GM19351 (cell line): ENCODE data around the gene CANT1.
"Not testable (repeated sequence)": the region's sequence is repeated elsewhere in the genome, so short reads cannot be mapped to it uniquely, and the experiment has no call there.

ENCODE experiments used
- ATAC-seq: cut with Tn5 transposase; IDR thresholded peaks from one replicate; pipeline ENCODE4 v1.9.1; 2021; ENCODE audit warnings: mild to moderate bottlenecking, moderate library complexity; ENCODE audit not compliant: unreplicated experiment

CANT1 gene

DNA sequence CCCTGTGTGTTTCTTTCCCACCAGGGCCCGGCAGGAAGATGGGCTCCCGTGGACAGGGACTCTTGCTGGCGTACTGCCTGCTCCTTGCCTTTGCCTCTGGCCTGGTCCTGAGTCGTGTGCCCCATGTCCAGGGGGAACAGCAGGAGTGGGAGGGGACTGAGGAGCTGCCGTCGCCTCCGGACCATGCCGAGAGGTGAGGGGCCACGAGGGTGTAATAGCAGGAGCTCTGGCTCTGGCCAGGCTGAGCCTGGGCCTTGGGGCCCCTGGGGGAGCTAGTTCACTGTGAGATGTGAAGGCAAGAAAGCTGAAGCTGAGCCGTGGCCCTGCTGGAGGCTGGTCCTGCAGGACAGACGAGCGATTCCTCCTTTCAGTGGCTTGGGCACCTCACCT, 34.4 kb upstream of the CANT1 start:
- no peak for ATAC-seq

DNA sequence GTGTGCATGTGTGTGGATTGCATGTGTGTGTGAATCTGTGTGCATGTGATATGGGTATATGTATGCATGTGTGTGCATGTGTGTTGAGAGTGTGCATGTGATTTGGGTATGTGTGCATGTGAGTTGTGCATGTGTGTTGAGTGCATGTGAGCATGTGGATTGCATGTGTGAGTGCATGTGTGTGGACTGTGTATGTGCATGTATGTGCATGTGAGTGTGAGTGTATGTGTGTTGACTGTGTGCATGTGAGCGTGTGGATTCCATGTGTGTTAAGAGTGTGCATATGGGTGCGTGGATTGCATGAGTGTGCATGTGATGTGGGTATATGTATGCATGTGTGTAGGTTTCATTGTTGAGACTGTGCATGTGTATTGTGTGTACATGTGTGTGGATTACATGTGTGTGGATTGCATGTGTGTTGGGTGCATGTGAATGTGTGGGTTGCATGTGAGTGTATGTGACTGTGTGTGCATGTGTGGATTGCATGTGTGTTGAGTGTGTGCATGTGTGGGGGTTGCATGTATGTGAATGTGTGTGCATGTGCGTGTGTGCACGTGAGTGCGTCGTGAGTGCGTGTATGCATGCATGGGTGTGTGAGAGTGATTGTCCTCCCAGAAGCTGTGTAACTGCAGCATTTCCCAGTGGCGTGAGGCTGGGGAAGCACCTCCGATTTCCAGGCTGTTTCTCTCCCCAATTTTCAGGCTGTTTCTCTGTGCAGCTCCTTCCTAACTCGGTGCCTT, 33.8 kb upstream of the CANT1 start:
- ATAC-seq, result no peak

DNA sequence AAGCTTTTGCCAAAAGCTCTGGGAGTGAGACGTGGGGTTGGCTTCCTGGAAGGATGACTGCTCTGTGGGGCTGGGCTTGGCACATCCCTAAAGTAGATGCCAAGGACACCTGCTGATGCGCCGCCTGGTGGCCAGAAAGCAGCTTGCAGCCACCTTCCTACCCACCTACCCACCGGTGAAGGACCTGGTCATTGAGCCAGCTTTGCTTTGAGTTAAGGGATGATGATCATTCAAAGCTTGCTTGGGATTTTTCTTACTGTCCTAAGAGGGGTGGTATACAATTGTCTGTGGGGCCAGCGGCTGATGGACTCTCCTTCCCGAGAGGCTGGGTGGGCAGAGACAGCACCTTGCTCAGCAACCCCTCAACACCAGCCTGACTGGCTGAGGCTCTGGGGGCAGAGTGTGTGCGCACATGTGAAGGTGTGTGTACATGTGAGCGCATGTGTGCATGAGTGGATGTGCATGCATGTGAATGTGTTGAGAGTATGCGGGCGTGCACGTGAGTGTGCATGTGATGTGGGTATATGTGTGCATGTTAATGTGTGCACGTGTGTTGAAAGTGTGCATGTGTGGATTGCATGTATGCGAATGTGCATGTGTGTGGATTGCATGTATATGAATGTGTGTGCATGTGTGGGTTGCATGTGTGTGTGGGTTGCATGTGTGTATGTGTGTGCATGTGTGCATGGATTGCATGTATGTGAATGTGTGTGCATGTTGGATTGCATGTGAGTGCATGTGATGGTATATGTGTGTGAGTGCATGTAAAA, 33.0 kb upstream of the CANT1 start:
- no peak for ATAC-seq

DNA sequence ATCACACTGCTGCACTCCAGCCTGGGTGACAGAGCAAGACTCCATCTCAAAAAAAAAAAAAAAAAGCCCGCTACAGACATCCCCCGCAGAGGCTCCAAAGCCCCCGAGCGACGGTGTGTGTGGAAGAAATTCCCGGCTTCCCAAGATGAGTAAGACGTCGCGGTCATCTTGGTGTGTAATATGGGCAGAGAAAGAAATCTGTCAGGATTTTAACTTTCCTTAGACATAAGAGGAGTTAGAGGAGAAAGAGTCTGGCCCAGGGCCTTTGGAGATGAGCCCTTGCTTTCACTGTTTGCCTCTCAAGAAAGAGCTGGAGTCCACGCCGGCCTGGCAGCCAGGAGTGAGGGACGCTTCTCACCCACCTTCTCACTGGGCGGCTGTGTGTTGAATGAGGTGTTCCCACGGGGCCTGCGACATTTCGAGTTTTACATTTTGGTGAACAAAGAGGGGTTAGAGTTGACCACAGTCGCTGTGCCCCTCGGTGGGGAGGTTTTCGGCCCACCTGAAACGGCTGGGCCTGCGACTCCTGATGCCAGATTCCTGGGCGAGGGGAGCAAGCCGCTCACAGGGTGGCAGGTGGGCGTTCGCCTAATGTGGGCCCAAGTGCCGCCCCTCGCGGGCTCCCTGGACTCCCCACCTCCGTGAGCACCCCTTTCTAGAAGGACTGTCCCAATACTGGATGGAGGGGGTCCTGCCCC, 32.3 kb upstream of the CANT1 start:
- no peak for ATAC-seq

DNA sequence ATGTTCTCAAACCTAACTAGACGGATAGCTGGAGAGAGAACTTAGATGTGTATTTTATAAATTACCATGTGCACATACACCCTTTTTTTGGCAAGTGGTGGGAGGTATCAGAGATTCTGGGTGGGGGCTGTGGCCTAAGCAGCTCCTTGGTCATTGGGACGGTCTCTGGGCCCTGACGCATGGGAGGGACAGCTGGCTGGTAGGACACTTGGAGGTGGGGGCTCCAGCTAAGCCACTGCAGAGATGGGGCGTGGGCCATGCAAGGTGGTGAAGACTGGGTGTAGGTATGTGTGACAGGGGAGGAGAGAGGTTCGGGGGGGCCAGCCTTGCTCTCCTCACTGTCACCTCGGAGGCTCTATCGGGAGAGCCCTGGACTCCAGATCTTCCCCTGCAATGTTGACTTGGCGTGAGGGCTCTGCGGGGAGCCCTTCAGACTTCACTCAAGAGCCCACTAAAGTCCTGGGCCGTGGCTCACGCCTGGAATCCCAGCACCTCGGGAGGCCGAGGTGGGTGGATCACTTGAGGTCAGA, 31.5 kb upstream of the CANT1 start:
- ATAC-seq, result no peak

DNA sequence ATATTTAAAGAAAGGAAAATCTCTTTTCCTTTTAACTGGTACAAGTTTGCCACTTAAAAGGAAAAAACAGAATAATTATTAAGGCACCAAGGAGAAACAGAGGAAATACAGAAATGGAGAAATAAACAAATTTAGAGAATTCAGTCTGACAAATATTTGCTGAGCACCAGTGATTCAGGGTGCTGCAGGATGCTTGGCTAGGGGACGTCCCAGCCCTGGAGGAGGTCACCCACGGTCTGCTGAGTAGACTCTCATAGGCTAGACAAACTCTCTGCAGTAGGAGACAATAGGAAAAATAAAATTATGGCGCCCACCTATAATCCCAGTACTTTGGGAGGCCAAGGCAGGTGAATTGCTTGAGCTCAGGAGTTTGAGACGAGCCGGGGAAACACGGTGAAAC, 30.3 kb upstream of the CANT1 start:
- ATAC-seq, result no peak

DNA sequence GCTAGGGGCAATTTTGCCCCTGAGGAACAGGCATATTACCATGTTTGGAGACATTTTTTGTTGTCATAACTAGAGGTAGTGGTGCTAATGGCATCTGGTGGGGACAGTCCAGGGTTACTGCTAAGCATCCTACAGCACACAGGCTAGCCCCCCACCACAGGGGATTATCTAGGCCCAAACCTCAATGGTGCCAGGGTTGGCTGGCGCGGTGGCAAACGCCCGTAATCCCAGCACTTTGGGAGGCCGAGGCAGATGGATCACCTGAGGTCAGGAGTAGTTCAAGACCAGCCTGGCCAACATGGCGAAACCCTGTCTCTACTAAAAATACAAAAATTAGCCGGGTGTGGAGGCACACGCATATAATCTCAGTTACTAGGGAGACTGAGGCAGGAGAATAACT, 29.6 kb upstream of the CANT1 start:
- ATAC-seq, result no peak

DNA sequence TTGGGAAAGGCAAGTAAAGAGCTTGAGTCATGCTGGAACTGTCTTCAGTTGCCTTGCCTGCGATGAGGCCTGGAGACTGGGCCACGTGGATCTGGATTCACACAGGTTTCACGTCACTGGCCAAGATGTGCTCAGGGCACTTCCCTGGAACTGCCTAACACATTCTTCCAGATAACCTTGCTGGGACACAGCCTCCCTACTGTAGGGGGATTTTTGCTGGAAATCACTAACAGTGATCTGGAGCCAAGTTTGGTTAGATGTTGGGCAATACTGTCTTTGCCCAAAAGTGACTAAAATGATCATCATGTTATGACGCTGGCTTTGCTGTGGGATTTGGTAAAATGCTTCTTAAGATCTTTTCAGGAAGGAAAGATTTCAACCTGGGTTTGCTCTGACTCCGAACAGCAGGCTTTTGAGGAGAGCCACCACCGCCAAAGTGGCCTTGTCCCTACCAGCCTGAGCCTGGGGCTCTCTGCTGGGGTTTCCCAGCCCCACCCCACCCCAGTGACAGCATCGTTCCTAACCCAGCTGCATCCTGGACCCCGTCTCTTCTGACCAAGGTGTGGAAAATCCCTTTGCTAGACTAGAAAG, 29.1 kb upstream of the CANT1 start:
- no peak for ATAC-seq

DNA sequence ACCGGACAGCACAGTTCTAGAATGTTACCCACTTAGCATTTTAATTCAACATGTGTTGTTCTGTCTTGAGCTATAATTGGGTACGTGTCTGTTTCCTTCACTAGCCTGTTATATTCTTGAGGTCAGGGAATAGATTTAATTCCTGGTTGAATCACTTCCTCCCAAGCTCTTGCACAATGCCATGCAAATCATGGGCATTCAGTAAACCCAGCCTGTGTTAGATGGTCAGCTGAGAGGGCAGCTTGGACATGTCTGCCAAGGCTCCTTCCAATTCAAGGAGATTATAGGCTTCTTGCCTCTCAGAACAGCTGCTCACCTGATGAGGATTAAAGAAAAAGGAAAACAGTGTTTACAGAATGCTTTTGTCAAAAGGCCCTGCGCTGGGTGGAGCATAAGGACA, 27.0 kb upstream of the CANT1 start:
- ATAC-seq, result no peak

DNA sequence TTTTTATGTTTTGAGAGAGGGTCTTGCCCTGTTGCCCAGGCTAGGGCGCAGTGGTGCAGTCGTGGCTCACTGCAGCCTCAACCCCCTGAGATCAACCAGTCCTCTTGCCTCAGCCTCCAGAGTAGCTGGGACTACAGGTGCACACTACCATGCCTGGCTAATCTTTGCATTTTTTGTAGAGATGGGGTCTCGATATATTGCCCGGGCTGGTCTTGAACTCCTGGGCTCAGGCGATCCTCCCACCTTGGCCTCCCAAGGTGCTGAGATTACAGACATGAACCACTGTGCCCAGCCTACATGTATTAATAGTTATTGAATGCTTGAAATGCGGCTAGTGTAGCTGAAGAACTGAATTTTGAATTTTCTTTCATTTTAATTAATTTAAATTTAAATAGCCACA, 26.6 kb upstream of the CANT1 start:
- ATAC-seq, result no peak

DNA sequence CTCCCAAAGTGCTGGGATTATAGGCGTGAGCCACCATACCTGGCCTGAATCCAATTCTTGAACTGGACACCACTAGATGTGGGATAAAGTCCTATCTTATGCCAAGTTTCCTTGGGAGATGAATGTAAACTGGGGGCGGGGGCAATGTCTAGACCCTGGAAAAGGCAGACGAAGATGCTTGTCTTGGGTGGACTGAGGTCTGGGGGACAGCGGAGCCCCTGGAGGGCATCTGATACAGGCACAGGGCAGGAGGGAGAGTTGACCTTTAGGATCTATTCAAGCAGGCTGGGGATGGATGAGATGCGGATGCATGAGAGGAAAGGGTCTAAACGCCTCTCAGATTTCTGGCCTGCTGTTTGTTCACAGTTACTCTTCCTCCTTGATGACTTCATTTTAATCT, 26.1 kb upstream of the CANT1 start:
- no peak for ATAC-seq

DNA sequence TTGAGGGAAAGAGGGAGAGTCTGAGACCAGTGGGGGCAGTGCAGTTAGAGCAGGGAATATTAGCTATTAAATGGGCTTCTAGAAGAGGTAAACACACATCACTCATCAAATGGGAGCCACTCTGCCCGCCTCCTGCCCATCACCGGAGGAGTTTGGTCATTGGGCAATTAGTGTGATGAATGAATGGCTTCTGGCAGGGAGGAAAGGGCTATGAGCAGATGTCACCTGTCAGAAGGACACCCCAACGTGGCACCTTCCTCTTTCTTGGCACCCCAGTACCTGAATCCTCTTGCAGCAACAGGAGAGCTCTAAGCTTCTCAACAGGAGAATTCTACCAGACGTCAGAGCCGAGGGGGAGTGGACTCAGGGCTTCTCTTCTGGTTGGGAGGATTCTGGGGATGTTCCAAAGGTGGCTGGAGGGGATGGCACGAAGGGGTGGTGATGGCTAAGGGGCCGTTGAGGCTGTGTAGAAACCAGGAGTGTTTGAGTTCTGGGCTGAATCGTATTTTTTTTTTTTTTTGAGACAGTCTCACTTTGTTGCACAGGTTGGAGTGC, 25.4 kb upstream of the CANT1 start:
- ATAC-seq, result no peak

DNA sequence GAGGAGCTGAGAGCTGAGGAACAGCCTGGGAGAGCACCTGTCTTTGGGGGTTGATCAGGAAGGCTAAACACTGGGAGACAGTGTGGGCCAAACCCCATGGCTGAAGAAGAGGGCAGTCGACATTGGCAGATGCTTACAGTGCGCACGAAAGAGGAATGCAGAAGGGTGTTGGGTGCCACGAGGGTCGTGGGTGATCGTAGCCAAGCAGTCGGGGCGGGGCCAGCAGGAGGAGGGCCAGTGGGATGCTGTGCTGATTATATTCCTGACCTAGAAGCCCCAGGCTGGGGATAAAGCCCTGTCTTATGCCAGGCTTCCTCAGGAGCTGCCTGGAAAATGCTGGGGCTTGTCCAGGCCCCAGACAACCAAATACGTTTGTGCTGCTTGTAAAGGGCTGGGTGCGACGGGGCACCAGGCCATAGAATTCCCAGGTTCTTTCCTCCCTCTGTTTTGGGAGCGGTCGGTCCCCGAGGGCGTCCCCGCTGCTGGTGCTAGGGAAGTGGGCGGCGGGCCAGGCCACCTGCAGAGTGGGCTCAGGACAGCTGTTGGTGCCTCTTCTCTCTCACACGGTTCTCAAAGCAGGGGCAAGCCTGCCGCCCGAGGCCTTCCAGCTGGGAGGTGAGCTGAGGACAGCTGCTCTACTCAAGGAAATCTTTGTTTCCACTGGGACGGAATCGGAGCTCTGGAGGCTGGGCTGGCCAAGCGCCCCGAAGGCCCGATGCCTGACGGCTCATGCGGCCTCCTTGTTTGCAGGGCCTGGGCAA, 24.4 kb upstream of the CANT1 start:
- no peak for ATAC-seq

DNA sequence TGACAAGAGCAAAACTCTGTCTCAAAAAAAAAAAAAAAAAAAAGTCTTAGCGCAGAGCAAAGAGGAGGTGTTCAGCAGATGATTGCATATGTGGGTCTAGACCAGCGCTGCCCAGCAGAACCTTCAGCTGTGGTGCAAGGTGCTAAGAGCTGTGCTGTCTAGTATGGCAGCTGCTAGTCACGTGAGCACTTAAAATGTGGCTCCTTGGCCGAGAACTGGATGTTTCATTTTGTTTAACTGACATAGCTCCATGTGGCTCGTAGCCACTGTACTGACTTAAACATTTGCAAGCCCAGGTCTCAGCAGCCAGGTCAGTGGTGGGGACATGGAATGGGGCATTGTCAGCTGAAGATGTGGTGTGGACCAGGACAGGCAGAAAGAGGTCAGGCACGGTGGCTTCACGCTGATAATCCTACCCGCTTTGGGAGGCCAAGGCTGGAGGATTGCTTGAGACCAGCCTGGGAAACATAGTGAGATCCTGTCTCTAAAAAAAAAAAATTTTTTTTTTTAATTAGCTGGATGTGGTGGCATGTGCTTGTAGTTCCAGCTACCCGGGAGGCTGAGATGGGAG, 23.6 kb upstream of the CANT1 start:
- ATAC-seq, result no peak

DNA sequence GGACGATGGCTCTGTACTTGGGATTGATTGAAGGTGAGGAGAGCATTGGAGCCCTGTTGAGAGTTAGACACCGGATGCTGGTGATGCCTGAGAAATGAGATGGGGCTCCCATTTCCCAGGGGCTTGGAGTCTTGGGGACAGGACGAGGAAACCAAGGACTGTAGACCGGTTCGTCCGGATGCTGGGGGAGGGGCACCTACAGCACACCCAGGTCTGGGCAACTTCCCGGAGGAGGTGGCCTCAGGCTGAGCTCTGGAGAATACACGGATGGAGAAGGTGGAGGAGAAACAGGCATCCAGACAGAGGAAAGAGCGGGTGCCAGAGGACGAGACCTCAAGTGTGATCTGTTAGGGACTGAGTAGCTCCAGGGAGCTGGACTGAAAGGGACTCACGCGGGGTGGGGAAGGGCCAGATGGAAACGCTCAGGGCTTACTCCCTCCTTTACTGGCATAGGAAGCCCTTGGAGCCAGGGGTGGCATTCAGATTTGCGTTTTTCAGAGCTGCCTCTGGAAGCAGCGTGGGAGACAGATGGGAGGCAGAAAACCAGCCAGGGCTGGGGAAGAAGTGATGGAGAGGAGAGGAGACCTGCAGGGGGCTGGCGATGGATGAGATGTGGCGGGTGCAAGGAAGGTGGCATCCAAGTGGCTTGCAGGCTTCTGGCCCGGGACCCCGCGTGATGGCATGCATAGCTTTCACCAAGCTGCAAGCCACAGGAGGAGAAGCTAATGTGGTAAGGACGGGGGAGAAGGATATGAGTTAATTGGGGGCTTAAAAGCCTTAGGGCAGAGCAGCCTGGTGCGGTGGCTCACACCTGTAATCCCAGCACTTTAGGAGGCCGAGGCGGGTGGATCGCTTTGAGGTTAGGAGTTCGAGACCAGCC, 22.7 kb upstream of the CANT1 start:
- no peak for ATAC-seq

DNA sequence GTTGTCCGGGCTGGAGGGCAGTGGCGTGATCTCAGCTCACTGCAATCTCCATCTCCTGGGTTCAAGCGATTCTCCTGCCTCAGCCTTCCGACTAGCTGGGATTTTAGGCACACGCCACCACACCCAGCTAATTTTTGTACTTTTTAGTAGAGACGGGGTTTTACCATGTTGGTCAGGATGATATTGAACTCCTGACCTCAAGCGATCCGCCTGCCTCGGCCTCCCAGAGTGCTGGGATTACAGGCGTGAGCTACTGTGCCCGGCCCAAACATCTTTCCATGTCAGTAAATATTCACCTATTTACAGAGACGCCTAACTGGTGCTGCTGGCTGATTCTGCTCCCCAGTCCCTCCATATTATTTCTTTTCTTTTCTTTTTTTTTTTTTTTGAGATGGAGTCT, 21.1 kb upstream of the CANT1 start:
- ATAC-seq, result not testable (repeated sequence)

DNA sequence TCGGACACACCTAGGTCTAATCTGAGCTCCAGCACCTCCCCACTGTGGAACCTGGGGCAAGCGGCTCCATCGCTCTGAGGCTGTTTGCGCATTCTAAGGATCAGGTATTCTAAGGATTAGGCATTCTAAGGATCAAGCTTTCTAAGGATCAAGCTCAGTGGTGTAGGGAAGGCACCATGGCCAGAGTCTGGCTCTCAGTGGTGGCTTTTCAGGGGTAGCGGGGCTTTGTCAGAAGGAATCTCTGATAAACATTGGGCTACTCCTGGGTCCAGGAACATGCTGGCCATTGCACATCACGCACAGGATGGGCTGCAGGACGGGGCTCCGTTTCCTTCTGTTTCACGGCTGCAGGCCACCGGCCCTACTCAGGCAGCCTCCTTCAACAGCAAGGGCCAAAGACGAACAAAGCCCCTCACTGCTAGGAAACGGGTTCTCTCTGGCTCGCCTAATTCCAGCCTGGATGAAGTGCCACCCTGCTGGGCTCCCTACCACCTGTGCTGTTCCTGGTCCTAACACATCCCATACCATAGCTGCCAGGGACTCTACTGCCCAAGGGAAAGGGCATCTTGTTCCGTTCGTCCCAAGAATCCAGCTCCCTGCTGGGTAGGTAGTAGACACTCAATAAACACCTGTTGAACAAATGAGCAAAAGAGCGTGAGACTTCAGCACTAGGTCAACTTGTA, 19.9 kb upstream of the CANT1 start:
- no peak for ATAC-seq

DNA sequence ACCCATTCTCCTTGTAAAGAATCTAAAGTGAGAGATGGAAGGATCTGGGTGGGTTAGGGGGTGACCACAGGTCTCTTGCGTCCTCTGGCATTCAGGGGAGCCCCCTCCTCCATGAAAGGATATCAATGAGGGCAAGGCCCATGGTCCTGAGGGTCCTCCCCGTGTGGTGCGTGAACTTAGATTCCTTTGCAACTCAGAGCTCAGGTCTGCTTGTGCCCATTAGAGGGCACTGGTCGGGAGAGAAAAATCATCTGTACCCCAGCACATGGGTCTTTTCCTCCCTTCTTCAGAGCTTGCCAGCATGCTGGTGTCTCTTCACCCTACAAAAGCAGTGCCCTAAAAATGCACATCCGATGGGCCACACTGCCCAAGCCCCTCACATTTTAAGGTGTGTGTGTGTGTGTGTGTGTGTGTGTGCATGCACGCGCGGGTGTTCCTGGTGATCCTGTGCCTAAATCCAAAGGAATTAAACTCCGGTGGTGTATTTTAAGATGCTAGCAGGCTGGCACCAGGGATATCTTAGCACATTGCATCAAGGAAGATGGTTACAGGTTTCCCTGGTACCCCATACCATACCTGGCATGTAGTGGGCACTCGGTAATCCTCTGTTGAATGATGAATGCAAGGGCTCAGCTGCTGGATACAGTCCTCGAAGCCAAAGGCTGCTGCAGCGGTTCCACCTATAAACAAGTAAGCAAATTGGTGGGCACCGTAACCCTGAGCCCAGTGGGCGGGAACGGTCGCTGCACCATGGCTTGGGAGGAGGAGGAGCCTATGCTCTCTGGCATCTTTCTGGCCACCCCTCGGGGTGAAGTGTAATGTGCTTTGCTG, 19.1 kb upstream of the CANT1 start:
- no peak for ATAC-seq
